BJ (cell line): ENCODE data around the gene DMRTA1. TPM values are rescaled to one million over a fixed set of nuclear protein-coding genes. Genes with fewer than 3 reads are reported as not detected.
"Not testable (repeated sequence)": the region's sequence is repeated elsewhere in the genome, so short reads cannot be mapped to it uniquely, and the experiment has no call there.

Source experiments
- CTCF ChIA-PET: fragments of 350-600 bp; formaldehyde crosslinking; extraction: SDS; loops from one replicate; lab custom pipeline; 2021; ENCODE audit warnings: antibody characterized with exemption, inconsistent platforms; lab: Yijun Ruan, JAX
- POLR2A ChIA-PET: fragments of 300-600 bp; sonication (Branson Sonifier 250); formaldehyde crosslinking; extraction: SDS; loops from one replicate; lab custom pipeline; 2021; ENCODE audit warnings: antibody characterized with exemption; lab: Charles Lee
- DNase-seq: peaks from one replicate; pipeline ENCODE4 v3.0.0-alpha.2; 2011; ENCODE audit warnings: low read depth
- H3K27me3 ChIP-seq: 2 replicates; pipeline ENCODE4 v1.6.0; 2011; ENCODE audit warnings: low read length; ENCODE audit not compliant: control insufficient read depth, insufficient read depth
- H3K36me3 ChIP-seq: 2 replicates; pipeline ENCODE4 v1.5.1; 2011; ENCODE audit warnings: low read length; ENCODE audit not compliant: control insufficient read depth, insufficient read depth
- H3K4me3 ChIP-seq: 2 replicates; pipeline ENCODE4 v1.5.1; 2011; ENCODE audit warnings: low read depth, mild to moderate bottlenecking, control low read depth, low read length
- CTCF ChIP-seq: IDR thresholded peaks from 2 replicates; pipeline ENCODE4 v1.5.1; 2011; ENCODE audit warnings: low read depth, mild to moderate bottlenecking, control low read depth, inconsistent platforms, low read length, moderate library complexity; ENCODE audit not compliant: insufficient read depth
- polyA plus RNA-seq: library from polyadenylated mRNA; depleted of rRNA; stranded (reverse); fragments of >200 nt; gene quantifications from 2 replicates; pipeline ENCODE4 v1.2.3, GENCODE V29; 2011

Gene DMRTA1
- polyA plus RNA-seq, 1 experiment, result not detected

GRCh38 chr9:22433691-22434090 is 12.9 kb upstream of the DMRTA1 start:
- H3K4me3 ChIP-seq, result no peak overlapping the region
- H3K27me3 ChIP-seq, result no peaks in the 10 kb centered on the region
- no peaks in the 10 kb centered on the region for H3K36me3 ChIP-seq
- DNase-seq, result no peak
- ChIA-PET POLR2A (no interaction called here), CTCF (no interaction called here)
- no peak for TF ChIP-seq CTCF

DNA sequence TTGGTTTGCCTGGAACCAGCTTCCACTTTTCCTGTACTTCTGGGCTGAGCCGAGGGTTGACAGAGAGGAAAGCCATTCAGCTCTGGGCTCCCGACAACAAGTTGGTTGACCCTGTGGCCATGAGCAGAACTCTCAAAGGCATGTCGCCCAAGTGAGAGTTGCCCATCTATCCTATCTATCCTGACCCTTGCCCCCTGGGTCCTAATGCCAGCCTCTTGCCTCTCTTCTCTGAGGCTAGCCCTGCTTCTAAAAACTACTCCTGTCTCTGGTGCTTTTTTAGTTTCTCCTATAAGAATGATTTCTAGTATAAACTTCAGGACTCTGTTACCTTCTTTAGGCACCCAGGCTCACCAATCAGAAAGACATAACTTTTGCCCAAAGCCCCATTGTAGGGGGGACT is 11.4 kb upstream of the DMRTA1 start:
- H3K4me3 ChIP-seq, POLR2A ChIA-PET, CTCF ChIA-PET, H3K27me3 ChIP-seq, DNase-seq, H3K36me3 ChIP-seq: not testable (repeated sequence)

GRCh38 chr9:22437461-22438067 is 9.1 kb upstream of the DMRTA1 start:
- DNase-seq, H3K27me3 ChIP-seq, H3K36me3 ChIP-seq, H3K4me3 ChIP-seq, CTCF ChIA-PET, POLR2A ChIA-PET: not testable (repeated sequence)

- ChIA-PET CTCF (interaction anchor here (1.7 kb wide), 1 partner anchor 11 kb away, joined by 9 read pairs; no protein-coding TSS in a partner anchor), POLR2A (no interaction called here)
- H3K4me3 ChIP-seq, result no peak overlapping the region
- no peaks in the 10 kb centered on the region for H3K36me3 ChIP-seq
- DNase-seq, result no peak
- H3K27me3 ChIP-seq, result no peaks in the 10 kb centered on the region
- TF ChIP-seq CTCF, result no peak
Measured at GRCh38 chr9:22440841-22441240, 5.8 kb upstream of the DMRTA1 start.

- ChIA-PET CTCF (no interaction called here), POLR2A (no interaction called here)
- no peak for DNase-seq
- H3K27me3 ChIP-seq, result peaks cover 6% of the 10 kb centered on the region
- TF ChIP-seq CTCF, result 0 out of 2 replicates have a peak, but pooled peaks have one; percentile 6
- no peaks in the 10 kb centered on the region for H3K36me3 ChIP-seq
- peak overlapping the region; percentile 46 for H3K4me3 ChIP-seq
Measured at GRCh38 chr9:22446950-22447617, 460 bp downstream of the DMRTA1 start.

GRCh38 chr9:22447618-22448305 is 1.1 kb downstream of the DMRTA1 start:
- Histone ChIP-seq H3K4me3 (peak overlapping the region; percentile 46), H3K27me3 (peaks cover 6% of the 10 kb centered on the region), H3K36me3 (no peaks in the 10 kb centered on the region)
- ChIA-PET CTCF (interaction anchor here (0.8 to 1.4 kb wide), 3 partner anchors 141 to 635 kb away, joined by 3 to 6 read pairs (median 3); no protein-coding TSS in a partner anchor), POLR2A (no interaction called here)
- TF ChIP-seq CTCF, result no peak
- no peak for DNase-seq
